Epithelial cell of umbilical artery (primary cell): ENCODE data around the gene RPIA. TPM values are rescaled to one million over a fixed set of nuclear protein-coding genes. Genes with fewer than 3 reads are reported as not detected.

ENCODE experiments used
- total RNA-seq: library from RNA; depleted of rRNA; stranded (reverse); fragments of >200 nt; gene quantifications from 2 replicates; pipeline ENCODE4 v1.2.3, GENCODE V29; 2014

The RPIA gene
- 14.9 and 19.3 TPM in 2 replicates for total RNA-seq

DNA sequence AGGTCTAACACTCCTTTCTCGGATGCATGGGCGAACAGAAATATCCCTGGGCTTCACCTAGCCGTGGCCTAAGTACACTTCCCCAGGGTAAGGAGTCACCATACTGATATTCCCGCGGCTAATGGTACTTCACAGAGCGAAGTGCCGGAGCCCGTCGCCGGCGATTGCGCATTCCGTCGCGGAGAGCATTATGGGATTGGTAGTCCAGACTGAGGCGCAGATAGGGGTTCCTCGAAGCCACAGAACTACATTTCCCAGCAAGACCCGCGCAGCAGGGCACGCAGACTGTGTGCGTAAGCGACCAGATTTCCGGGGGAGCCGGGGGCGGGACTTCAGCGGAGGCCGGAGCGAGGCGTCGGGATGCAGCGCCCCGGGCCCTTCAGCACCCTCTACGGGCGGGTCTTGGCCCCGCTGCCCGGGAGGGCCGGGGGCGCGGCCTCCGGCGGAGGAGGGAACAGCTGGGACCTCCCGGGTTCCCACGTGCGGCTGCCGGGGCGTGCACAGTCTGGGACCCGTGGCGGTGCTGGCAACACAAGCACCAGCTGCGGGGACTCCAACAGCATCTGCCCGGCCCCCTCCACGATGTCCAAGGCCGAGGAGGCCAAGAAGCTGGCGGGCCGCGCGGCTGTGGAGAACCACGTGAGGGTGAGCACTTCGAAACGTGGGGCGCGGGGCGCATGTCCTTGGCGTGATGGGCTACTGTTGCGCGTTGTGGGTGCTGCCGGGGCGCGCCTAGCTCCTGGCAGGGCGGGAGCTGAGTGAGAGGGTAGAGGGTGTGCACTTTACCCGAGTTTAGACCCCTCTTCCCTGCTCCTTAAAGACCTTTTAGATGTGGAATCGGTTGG is at the start of gene RPIA:
TSS of gene RPIA (plus strand) at position 335 of the 845 bp plus-strand sequence. CDS start at position 361, 26 bp downstream.

Other genes with a start within 250 kb of the RPIA start
- not detected in 2 replicates for gene FOXI3, start 239.0 kb upstream of the RPIA start, total RNA-seq
- gene EIF2AK3, start 64.2 kb upstream of the RPIA start, total RNA-seq = 17.9 and 24.2 TPM in 2 replicates